Keratinocyte (primary cell): Measurements from ENCODE around the gene C10orf71.

Experiments
- CTCF ChIP-seq, 3 experiments: IDR thresholded peaks in 1 of 3; conservative IDR thresholded peaks in 1 of 3; optimal IDR thresholded peaks in 1 of 3; 2 replicates in 2 of 3; 3 replicates in 1 of 3; pipeline versions ENCODE3 to v1.5.1; 2011; ENCODE audit warnings: low read length in 3 of 3, mild to moderate bottlenecking in 3 of 3, moderate library complexity in 2 of 3, control low read depth in 1 of 3, inconsistent platforms in 1 of 3; ENCODE audit not compliant: insufficient read depth in 2 of 3; ENCODE audit errors: extremely low read depth in 1 of 3
- EZH2 ChIP-seq: IDR thresholded peaks from one replicate; pipeline ENCODE4 v1.6.1; 2012; ENCODE audit warnings: inconsistent platforms, mild to moderate bottlenecking, low read length, moderate library complexity

GRCh38 chr10:49254556-49255318 lies 44.2 kb upstream of the C10orf71 start:
- TF ChIP-seq CTCF (optimal IDR thresholded peaks at IDR 0.05 in 1 of 3, IDR thresholded peaks at IDR 0.05 in 1 of 3, conservative IDR thresholded peaks at IDR 0.05 in 1 of 3; ENCODE audit: extremely low read depth in 1 of 3, insufficient read depth in 2 of 3, low read length in 3 of 3) (no peak), EZH2 (no peak)
